Esophagus muscularis mucosa (tissue), 4 donors: ENCODE results near the gene GPR152. TPM values are rescaled to one million over a fixed set of nuclear protein-coding genes. Genes with fewer than 3 reads are reported as not detected.

Source experiments
- DNase-seq: peaks from one replicate; pipeline ENCODE4 v3.0.0-alpha.2; 2017; ENCODE audit errors: extremely low spot score
- H3K27ac ChIP-seq, 4 donors: fragments of 200-600 bp; sonication (generic); replicated peaks in 1 of 4; 1 replicate in 3 of 4; 2 replicates in 1 of 4; pipeline ENCODE4 v1.5.1; 2016 to 2019; ENCODE audit warnings: mild to moderate bottlenecking in 1 of 4
- H3K27me3 ChIP-seq, 4 donors: fragments of 200-600 bp; sonication (generic); one replicate each; pipeline versions ENCODE4 v1.5.1 to v1.6.0; 2016 to 2019
- H3K36me3 ChIP-seq, 4 donors: fragments of 200-600 bp; sonication (generic); one replicate each; pipeline ENCODE4 v1.5.1; 2016 to 2019
- H3K4me1 ChIP-seq, 4 donors: fragments of 200-600 bp; sonication (generic); one replicate each; pipeline ENCODE4 v1.5.1; 2016 to 2019
- H3K4me3 ChIP-seq, 4 donors: fragments of 200-600 bp; sonication (generic); 1 replicate in 2 of 4; 2 replicates in 2 of 4; pipeline ENCODE4 v1.5.1; 2016 to 2019; ENCODE audit warnings: mild to moderate bottlenecking in 4 of 4, moderate library complexity in 1 of 4
- H3K9me3 ChIP-seq, 4 donors: fragments of 200-600 bp; sonication (generic); 1 replicate in 3 of 4; 2 replicates in 1 of 4; pipeline ENCODE4 v1.5.1; 2016 to 2019
- CTCF ChIP-seq, 3 experiments: fragments of 200-600 bp in 2 of 3; fragments of 450-650 bp in 1 of 3; sonication (generic) in 2 of 3; IDR thresholded peaks; one replicate each; pipeline ENCODE4 v1.5.1; 2017 to 2019; ENCODE audit warnings: antibody characterized with exemption in 3 of 3, mild to moderate bottlenecking in 2 of 3, moderate library complexity in 1 of 3
- EP300 ChIP-seq: sonication (generic); formaldehyde crosslinking; IDR thresholded peaks from one replicate; pipeline ENCODE4 v1.6.1; 2017; ENCODE audit warnings: antibody characterized with exemption
- POLR2A ChIP-seq: fragments of 450-650 bp; IDR thresholded peaks from one replicate; pipeline ENCODE4 v1.6.1; 2017; ENCODE audit warnings: antibody characterized with exemption, moderate library complexity, mild to moderate bottlenecking, low read depth
- POLR2AphosphoS5 ChIP-seq, 2 donors: sonication (generic); formaldehyde crosslinking; IDR thresholded peaks; one replicate each; pipeline ENCODE4 v1.6.1; 2017; ENCODE audit warnings: antibody characterized with exemption in 2 of 2
- WGBS: methylation state at CpG from one replicate; pipeline ENCODE4 v1.1.5; 2018; 5-methylcytosine and 5-hydroxymethylcytosine counted together
- intact Hi-C: fragments of 100-400 bp; cut with DNase I; formaldehyde crosslinking; loops from one replicate; pipeline ENCODE4 v1.15.1; 2023
- total RNA-seq, 4 donors: library from RNA; depleted of rRNA; stranded (reverse); fragments of >200 nt; gene quantifications; one replicate each; pipeline versions ENCODE4 v1.1.0 to v1.2.1, GENCODE V29; 2016

GPR152 gene
- total RNA-seq, 4 donors from 2014 or later, result not detected

DNA sequence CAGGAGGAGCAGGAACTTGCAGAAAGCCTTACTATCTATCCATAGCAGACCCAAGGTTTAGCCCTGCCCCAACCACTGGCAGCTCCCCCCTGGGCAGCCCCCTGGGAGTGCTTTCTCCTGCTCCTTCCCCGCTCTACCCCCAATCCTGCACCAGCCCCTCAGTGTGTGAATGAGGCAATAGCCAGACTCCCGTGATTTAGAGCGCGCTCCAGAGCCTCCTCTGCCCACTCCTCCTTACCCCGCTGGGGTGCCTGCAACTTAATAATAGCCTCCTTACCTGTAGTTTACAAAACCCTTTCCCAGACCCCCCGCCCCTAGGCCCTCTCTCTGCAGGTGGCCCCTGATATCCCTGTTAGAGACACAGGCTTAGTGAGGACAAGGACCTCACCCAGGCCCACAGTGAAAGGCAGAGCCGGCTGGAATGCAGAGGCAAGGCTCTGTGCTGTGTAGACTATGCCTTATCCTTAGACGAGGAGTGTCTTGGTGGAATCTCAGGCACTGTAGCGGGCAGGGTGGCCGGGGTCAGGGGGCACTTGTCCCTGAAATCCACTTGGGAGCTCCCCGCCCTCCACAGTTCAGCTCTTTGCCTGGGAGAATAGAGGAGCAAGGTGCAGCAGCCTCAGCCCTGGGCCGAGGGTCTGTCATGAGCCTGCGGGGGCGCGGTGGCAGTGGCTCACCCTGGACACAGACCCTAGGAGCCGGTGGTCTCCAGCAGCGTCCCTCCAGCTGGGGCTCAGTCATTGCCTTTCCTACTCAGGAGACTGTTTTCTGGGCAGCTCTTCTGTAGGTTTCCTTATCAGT is 41.3 kb downstream of the GPR152 start:
- no peaks in the 10 kb centered on the region for H3K36me3 ChIP-seq
- H3K27ac ChIP-seq, result no peak overlapping the region
- peaks cover 11 to 35% (median 25%) of the 10 kb centered on the region in 4 donors for H3K4me1 ChIP-seq
- no peak for DNase-seq
- 80% methylated on average over 9 of the region's 17 CpGs for WGBS
- peaks cover 0 to 71% (median 10%) of the 10 kb centered on the region in 4 donors for H3K27me3 ChIP-seq
- intact Hi-C loops, result no loop called here
- H3K9me3 ChIP-seq, result no peaks in the 10 kb centered on the region
- no peak for TF ChIP-seq EP300
- TF ChIP-seq POLR2A, result no peak
- no peak for TF ChIP-seq POLR2AphosphoS5 (IDR thresholded peaks at IDR 0.05)
- no peak for TF ChIP-seq CTCF (IDR thresholded peaks at IDR 0.05)
- H3K4me3 ChIP-seq, result no peak overlapping the region

- DNase-seq, result no peak
- Histone ChIP-seq H3K27ac (no peak overlapping the region), H3K27me3 (peaks cover 0 to 79% (median 10%) of the 10 kb centered on the region in 4 donors), H3K4me1 (peaks cover 5 to 28% (median 18%) of the 10 kb centered on the region in 4 donors), H3K9me3 (no peaks in the 10 kb centered on the region), H3K4me3 (no peak overlapping the region), H3K36me3 (no peaks in the 10 kb centered on the region)
- intact Hi-C loops, result no loop called here
- TF ChIP-seq EP300 (no peak), POLR2A (no peak), CTCF (IDR thresholded peaks at IDR 0.05) (no peak), POLR2AphosphoS5 (IDR thresholded peaks at IDR 0.05) (no peak)
- WGBS, result no CpG with 5 or more reads among the region's 15 CpGs
These were observed 42.1 kb downstream of the GPR152 start for GRCh38 chr11:67410369-67410831.

GRCh38 chr11:67409781-67410368 is 42.7 kb downstream of the GPR152 start:
- Histone ChIP-seq H3K27ac (no peak overlapping the region), H3K36me3 (no peaks in the 10 kb centered on the region), H3K9me3 (no peaks in the 10 kb centered on the region), H3K27me3 (peaks cover 0 to 80% (median 10%) of the 10 kb centered on the region in 4 donors), H3K4me1 (peaks cover 0 to 22% (median 12%) of the 10 kb centered on the region in 4 donors), H3K4me3 (peak overlapping the region in 1 of 4 donors; percentile 9)
- DNase-seq, result no peak
- intact Hi-C loops, result no loop called here
- WGBS, result 38% methylated on average over 8 of the region's 13 CpGs
- TF ChIP-seq EP300 (no peak), POLR2A (no peak), POLR2AphosphoS5 (IDR thresholded peaks at IDR 0.05) (no peak), CTCF (IDR thresholded peaks at IDR 0.05) (no peak)

DNA sequence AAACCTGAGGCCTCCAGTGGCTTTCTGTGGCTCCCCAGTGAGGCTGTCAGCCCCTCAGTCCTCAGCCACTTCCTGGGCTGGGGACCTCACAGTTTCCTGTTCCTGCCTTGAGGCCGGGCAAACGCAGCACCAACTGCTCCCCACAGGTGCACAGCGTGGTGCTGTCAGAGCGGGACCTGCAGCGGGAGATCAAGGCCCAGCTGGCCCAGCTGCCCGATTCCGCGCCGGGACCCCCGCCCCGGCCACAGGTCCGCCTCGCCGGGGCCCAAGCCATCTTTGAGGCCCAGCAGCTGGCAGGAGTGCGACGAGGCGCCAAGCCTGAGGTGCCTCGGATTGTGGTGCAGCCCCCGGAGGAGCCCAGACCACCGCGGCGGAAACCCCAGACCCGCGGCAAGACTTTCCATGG is 43.3 kb downstream of the GPR152 start:
- H3K27ac ChIP-seq, result no peak overlapping the region
- WGBS, result 47% methylated on average over 10 of the region's 24 CpGs

More for the DNA sequence above, 43.3 kb downstream of the GPR152 start:
- H3K9me3 ChIP-seq, result no peaks in the 10 kb centered on the region
- H3K27me3 ChIP-seq, result peaks cover 0 to 84% (median 10%) of the 10 kb centered on the region in 4 donors
- H3K4me3 ChIP-seq, result peak overlapping the region in 1 of 4 donors; percentile 9
- no peaks in the 10 kb centered on the region for H3K36me3 ChIP-seq
- no peak for DNase-seq
- intact Hi-C loops, result no loop called here
- TF ChIP-seq EP300 (no peak), POLR2A (no peak), CTCF (IDR thresholded peaks at IDR 0.05) (no peak), POLR2AphosphoS5 (IDR thresholded peaks at IDR 0.05) (no peak)
- H3K4me1 ChIP-seq, result peaks cover 0 to 20% (median 10%) of the 10 kb centered on the region in 4 donors
